ENCODE measurements around the gene AMZ2.
"Not testable (repeated sequence)": the region's sequence is repeated elsewhere in the genome, so short reads cannot be mapped to it uniquely, and the experiment has no call there.

AMZ2 gene

GRCh38 chr17:68257934-68258333 is 10.1 kb downstream of the AMZ2 start:
- Histone ChIP-seq H3K4me3 (no peak overlapping the region), H3K27me3 (no peaks in the 10 kb centered on the region), H3K36me3 (peaks cover 20 to 41% (median 38%) of the 10 kb centered on the region in 3 donors), H3K9me3 (no peaks in the 10 kb centered on the region), H3K4me1 (peaks cover 0 to 13% (median 0%) of the 10 kb centered on the region in 4 donors), H3K27ac (no peak overlapping the region)
- no peak for DNase-seq
- intact Hi-C loops (cut with DNase I; ENCODE audit: low total_unique reads): no loop called here
- TF ChIP-seq CTCF (IDR thresholded peaks at IDR 0.05): no peak

GRCh38 chr17:68258890-68259647 is 11.2 kb downstream of the AMZ2 start:
- Histone ChIP-seq H3K27ac (peak overlapping the region; percentile 49 to 61), H3K4me3 (peak overlapping the region; percentile 18 to 43), H3K4me1 (peaks cover 0 to 17% (median 2%) of the 10 kb centered on the region in 4 donors), H3K36me3 (peaks cover 20 to 32% (median 28%) of the 10 kb centered on the region in 3 donors)
- H3K9me3 ChIP-seq; DNase-seq; intact Hi-C loops (cut with DNase I; ENCODE audit: low total_unique reads); H3K27me3 ChIP-seq: not testable (repeated sequence)

- H3K9me3 ChIP-seq; H3K27me3 ChIP-seq; DNase-seq; intact Hi-C loops (cut with DNase I; ENCODE audit: low total_unique reads); H3K27ac ChIP-seq: not testable (repeated sequence)
- Histone ChIP-seq H3K4me3 (peak overlapping the region in 1 of 2 donors; percentile 43), H3K36me3 (peaks cover 15 to 28% (median 23%) of the 10 kb centered on the region in 3 donors), H3K4me1 (peaks cover 0 to 17% (median 2%) of the 10 kb centered on the region in 4 donors)
Measured at GRCh38 chr17:68259648-68259951, 11.8 kb downstream of the AMZ2 start.

GRCh38 chr17:68260051-68260762 is 12.4 kb downstream of the AMZ2 start:
- Histone ChIP-seq H3K4me3 (no peak overlapping the region), H3K27me3 (no peaks in the 10 kb centered on the region), H3K9me3 (no peaks in the 10 kb centered on the region), H3K27ac (no peak overlapping the region), H3K36me3 (peaks cover 9 to 21% (median 17%) of the 10 kb centered on the region in 3 donors), H3K4me1 (peaks cover 0 to 17% (median 2%) of the 10 kb centered on the region in 4 donors)
- intact Hi-C loops (cut with DNase I; ENCODE audit: low total_unique reads): loop anchor here (10.0 kb wide), 1 partner anchor 175 kb away; no protein-coding TSS in a partner anchor
- no peak for DNase-seq
- no peak for TF ChIP-seq CTCF (IDR thresholded peaks at IDR 0.05)

GRCh38 chr17:68262467-68262866 is 14.6 kb downstream of the AMZ2 start:
- intact Hi-C loops (cut with DNase I; ENCODE audit: low total_unique reads): loop anchor here (10.0 kb wide), 1 partner anchor 172 kb away; no protein-coding TSS in a partner anchor

GRCh38 chr17:68263101-68263681 is 15.3 kb downstream of the AMZ2 start:
- not testable (repeated sequence) for H3K9me3 ChIP-seq, DNase-seq, H3K4me3 ChIP-seq, H3K27me3 ChIP-seq, H3K36me3 ChIP-seq
- intact Hi-C loops (cut with DNase I; ENCODE audit: low total_unique reads): loop anchor here (10.0 kb wide), 1 partner anchor 172 kb away; no protein-coding TSS in a partner anchor
- Histone ChIP-seq H3K27ac (peak overlapping the region in 1 of 2 donors; percentile 29), H3K4me1 (peaks cover 0 to 17% (median 2%) of the 10 kb centered on the region in 4 donors)
- TF ChIP-seq CTCF (IDR thresholded peaks at IDR 0.05): peak; percentile 62 to 66

More at GRCh38 chr17:68262467-68262866, 14.6 kb downstream of the AMZ2 start:
- Histone ChIP-seq H3K27ac (peak overlapping the region in 1 of 2 donors; percentile 29), H3K4me1 (peaks cover 0 to 17% (median 2%) of the 10 kb centered on the region in 4 donors)
- not testable (repeated sequence) for H3K36me3 ChIP-seq, H3K9me3 ChIP-seq, H3K4me3 ChIP-seq, DNase-seq, H3K27me3 ChIP-seq

GRCh38 chr17:68265833-68266232 is 18.0 kb downstream of the AMZ2 start:
- not testable (repeated sequence) for H3K27ac ChIP-seq, H3K27me3 ChIP-seq, H3K36me3 ChIP-seq, H3K4me3 ChIP-seq, H3K9me3 ChIP-seq, DNase-seq
- peaks cover 0 to 14% (median 2%) of the 10 kb centered on the region in 4 donors for H3K4me1 ChIP-seq
- intact Hi-C loops (cut with DNase I; ENCODE audit: low total_unique reads): loop anchor here (10.0 kb wide), 1 partner anchor 169 kb away; no protein-coding TSS in a partner anchor
